H54 (cell line): Measurements from ENCODE around the gene GIGYF2.

Source experiments
- DNase-seq: peaks from one replicate; pipeline ENCODE4 v3.0.0; 2011; ENCODE audit warnings: low spot score, mixed read lengths; ENCODE audit not compliant: insufficient read length
- FAIRE-seq: peaks from 3 replicates; lab custom pipeline; 2011; peaks lifted over from hg19 to GRCh38; lab: Jason Lieb, UNC
- POLR2A ChIP-seq: IDR thresholded peaks from 2 replicates; pipeline ENCODE4 v1.6.1; 2011; ENCODE audit warnings: low read depth, mild to moderate bottlenecking, low read length

The GIGYF2 gene

GRCh38 chr2:232787806-232788205 is 90.7 kb downstream of the GIGYF2 start:
- no peak for TF ChIP-seq POLR2A
- DNase-seq (no peak), FAIRE-seq (no peak)

- FAIRE-seq (no peak), DNase-seq (no peak)
- TF ChIP-seq POLR2A, result no peak
Observed at GRCh38 chr2:232789082-232789481, 92.0 kb downstream of the GIGYF2 start.

GRCh38 chr2:232791518-232791917 is 94.4 kb downstream of the GIGYF2 start:
- TF ChIP-seq POLR2A, result no peak
- FAIRE-seq, result no peak
- no peak for DNase-seq

- FAIRE-seq, result no peak
- no peak for TF ChIP-seq POLR2A
- DNase-seq, result no peak
Observed at GRCh38 chr2:232793271-232793670, 96.1 kb downstream of the GIGYF2 start.

- FAIRE-seq (no peak), DNase-seq (no peak)
- TF ChIP-seq POLR2A, result no peak
Observed at GRCh38 chr2:232794981-232795380, 97.8 kb downstream of the GIGYF2 start.

GRCh38 chr2:232795920-232796319 is 98.8 kb downstream of the GIGYF2 start:
- no peak for FAIRE-seq
- TF ChIP-seq POLR2A, result no peak
- no peak for DNase-seq

- no peak for FAIRE-seq
- no peak for DNase-seq
- no peak for TF ChIP-seq POLR2A
Observed at GRCh38 chr2:232798187-232798586, 101.1 kb downstream of the GIGYF2 start.

- DNase-seq (no peak), FAIRE-seq (no peak)
- TF ChIP-seq POLR2A, result no peak
Observed at GRCh38 chr2:232800166-232800565, 103.0 kb downstream of the GIGYF2 start.

- TF ChIP-seq POLR2A, result no peak
- DNase-seq (no peak), FAIRE-seq (no peak)
Observed at GRCh38 chr2:232802091-232802490, 105.0 kb downstream of the GIGYF2 start.

GRCh38 chr2:232809349-232810124 is 112.4 kb downstream of the GIGYF2 start:
- no peak for TF ChIP-seq POLR2A
- no peak for FAIRE-seq

GRCh38 chr2:232810444-232810843 is 113.3 kb downstream of the GIGYF2 start:
- TF ChIP-seq POLR2A, result no peak
- FAIRE-seq, result no peak
- no peak for DNase-seq

More at GRCh38 chr2:232809349-232810124, 112.4 kb downstream of the GIGYF2 start:
- no peak for DNase-seq

- TF ChIP-seq POLR2A, result no peak
- no peak for DNase-seq
- peak; percentile 75 for FAIRE-seq
Observed at GRCh38 chr2:232815569-232815968, 118.4 kb downstream of the GIGYF2 start.

GRCh38 chr2:232816657-232817056 is 119.5 kb downstream of the GIGYF2 start:
- TF ChIP-seq POLR2A, result no peak
- DNase-seq (no peak), FAIRE-seq (no peak)

GRCh38 chr2:232817756-232818155 is 120.6 kb downstream of the GIGYF2 start:
- DNase-seq (no peak), FAIRE-seq (no peak)
- TF ChIP-seq POLR2A, result no peak

GRCh38 chr2:232829988-232830387 is 132.9 kb downstream of the GIGYF2 start:
- DNase-seq (no peak), FAIRE-seq (no peak)
- no peak for TF ChIP-seq POLR2A

GRCh38 chr2:232831496-232831895 is 134.4 kb downstream of the GIGYF2 start:
- DNase-seq (no peak), FAIRE-seq (no peak)
- no peak for TF ChIP-seq POLR2A
